Neural progenitor cell (in vitro differentiated cells): Measurements from ENCODE around the gene LRRC61. TPM values are rescaled to one million over a fixed set of nuclear protein-coding genes. Genes with fewer than 3 reads are reported as not detected.
"Not testable (repeated sequence)": the region's sequence is repeated elsewhere in the genome, so short reads cannot be mapped to it uniquely, and the experiment has no call there.

Experiments used
- DNase-seq: peaks from one replicate; pipeline ENCODE4 v3.0.0-alpha.2; 2016; ENCODE audit warnings: low spot score
- H2AFZ ChIP-seq: fragments of 200-600 bp; sonication (generic); replicated peaks from 2 replicates; pipeline ENCODE4 v1.6.1; 2016; ENCODE audit warnings: antibody characterized with exemption
- H3F3A ChIP-seq: fragments of 200-600 bp; sonication (generic); 2 replicates; pipeline ENCODE4 v1.6.1; 2016; ENCODE audit warnings: antibody characterized with exemption, low read depth
- H3K27ac ChIP-seq: fragments of 200-600 bp; sonication (generic); 2 replicates; pipeline ENCODE4 v1.5.1; 2016; ENCODE audit warnings: mild to moderate bottlenecking
- H3K27me3 ChIP-seq: fragments of 200-600 bp; sonication (generic); 2 replicates; pipeline ENCODE4 v1.6.1; 2016; ENCODE audit warnings: mild to moderate bottlenecking, moderate library complexity
- H3K36me3 ChIP-seq: fragments of 200-600 bp; sonication (generic); 2 replicates; pipeline ENCODE4 v1.5.1; 2016
- H3K4me1 ChIP-seq: fragments of 200-600 bp; sonication (generic); 2 replicates; pipeline ENCODE4 v1.6.1; 2016; ENCODE audit warnings: mixed run types
- H3K4me2 ChIP-seq: fragments of 200-600 bp; sonication (generic); 2 replicates; pipeline ENCODE4 v1.6.1; 2016
- H3K4me3 ChIP-seq: fragments of 200-600 bp; sonication (generic); 2 replicates; pipeline ENCODE4 v1.5.1; 2016
- H3K79me2 ChIP-seq: fragments of 200-600 bp; sonication (generic); 2 replicates; pipeline ENCODE4 v1.6.1; 2016; ENCODE audit warnings: low read depth
- H3K9ac ChIP-seq: fragments of 200-600 bp; sonication (generic); 2 replicates; pipeline ENCODE4 v1.6.1; 2016
- H3K9me3 ChIP-seq: fragments of 200-600 bp; sonication (generic); 2 replicates; pipeline ENCODE4 v1.5.1; 2016; ENCODE audit warnings: low read depth
- H4K20me1 ChIP-seq: fragments of 200-600 bp; sonication (generic); 2 replicates; pipeline ENCODE4 v1.6.1; 2016; ENCODE audit warnings: low read depth
- H3K27ac Mint-ChIP-seq: 3 replicates; pipeline ENCODE4 v1.8.0; 2021; ENCODE audit warnings: mixed read lengths
- H3K27me3 Mint-ChIP-seq: 2 replicates; pipeline ENCODE4 v1.8.0; 2022; ENCODE audit warnings: low read depth, mild to moderate bottlenecking, inconsistent platforms, moderate library complexity, mixed read lengths; ENCODE audit not compliant: insufficient read depth
- H3K36me3 Mint-ChIP-seq: 3 replicates; pipeline ENCODE4 v1.8.0; 2021; ENCODE audit warnings: mixed read lengths
- H3K4me1 Mint-ChIP-seq: 3 replicates; pipeline ENCODE4 v1.8.0; 2021; ENCODE audit warnings: mixed read lengths
- H3K4me3 Mint-ChIP-seq: 3 replicates; pipeline ENCODE4 v1.8.0; 2021; ENCODE audit warnings: mild to moderate bottlenecking, moderate library complexity, mixed read lengths
- H3K9me3 Mint-ChIP-seq: 3 replicates; pipeline ENCODE4 v1.8.0; 2020; ENCODE audit warnings: mixed read lengths
- CTCF ChIP-seq: fragments of 200-600 bp; sonication (generic); IDR thresholded peaks from 2 replicates; pipeline ENCODE4 v1.5.1; 2017; ENCODE audit warnings: antibody characterized with exemption, mild to moderate bottlenecking
- EZH2 ChIP-seq: fragments of 200-600 bp; sonication (generic); IDR thresholded peaks from 2 replicates; pipeline ENCODE4 v1.6.1; 2017; ENCODE audit warnings: antibody characterized with exemption, mild to moderate bottlenecking, moderate library complexity
- EZH2phosphoT487 ChIP-seq: fragments of 200-600 bp; sonication (generic); IDR thresholded peaks from 2 replicates; pipeline ENCODE4 v1.6.1; 2017; ENCODE audit warnings: antibody characterized with exemption
- total RNA-seq: library from RNA; depleted of rRNA; stranded (reverse); fragments of >200 nt; gene quantifications from 2 replicates; pipeline ENCODE4 v1.2.3, GENCODE V29; 2015; ENCODE audit warnings: low replicate concordance

The LRRC61 gene
- total RNA-seq, 1 donor from 2014 or later = 2.0 TPM

GRCh38 chr7:150384406-150385301 lies 61.5 kb downstream of the LRRC61 start:
- peaks cover 12% of the 10 kb centered on the region for H3K36me3 Mint-ChIP-seq
- no peak for TF ChIP-seq EZH2
- no peak for TF ChIP-seq CTCF
- no peak for TF ChIP-seq EZH2phosphoT487
- Histone ChIP-seq H3K4me1 (peaks cover 75% of the 10 kb centered on the region), H3K4me3 (peak overlapping the region; percentile 47), H3K36me3 (no peaks in the 10 kb centered on the region), H3K27ac (peak overlapping the region; percentile 94), H3K9me3 (no peaks in the 10 kb centered on the region), H3K9ac (no peak overlapping the region), H3K27me3 (no peaks in the 10 kb centered on the region), H3K4me2 (peak overlapping the region; percentile 89), H2AFZ (no peak overlapping the region), H4K20me1 (peaks cover 45% of the 10 kb centered on the region), H3F3A (peaks cover 50% of the 10 kb centered on the region), H3K79me2 (peaks cover 96% of the 10 kb centered on the region)
- peak; percentile 41 for DNase-seq
- H3K9me3 Mint-ChIP-seq = no peaks in the 10 kb centered on the region
- H3K27ac Mint-ChIP-seq = peak overlapping the region; percentile 99
- H3K4me3 Mint-ChIP-seq = peak overlapping the region; percentile 79
- H3K4me1 Mint-ChIP-seq = peaks cover 86% of the 10 kb centered on the region
- peaks cover 11% of the 10 kb centered on the region for H3K27me3 Mint-ChIP-seq

- TF ChIP-seq CTCF (no peak), EZH2phosphoT487 (no peak), EZH2 (no peak)
- Mint-ChIP-seq H3K27ac (peak overlapping the region; percentile 95), H3K9me3 (no peaks in the 10 kb centered on the region), H3K4me1 (peaks cover 79% of the 10 kb centered on the region), H3K36me3 (peaks cover 13% of the 10 kb centered on the region), H3K4me3 (peak overlapping the region; percentile 74), H3K27me3 (peaks cover 5% of the 10 kb centered on the region)
- no peak overlapping the region for H3K9ac ChIP-seq
- no peak overlapping the region for H2AFZ ChIP-seq
- H3K4me3 ChIP-seq = no peak overlapping the region
- H3F3A ChIP-seq = peaks cover 43% of the 10 kb centered on the region
- H3K27me3 ChIP-seq = no peaks in the 10 kb centered on the region
- peak; percentile 33 for DNase-seq
- H3K36me3 ChIP-seq = peaks cover 1% of the 10 kb centered on the region
- H3K27ac ChIP-seq = peak overlapping the region; percentile 94
- peaks cover 71% of the 10 kb centered on the region for H3K4me1 ChIP-seq
- no peaks in the 10 kb centered on the region for H3K9me3 ChIP-seq
- peaks cover 41% of the 10 kb centered on the region for H4K20me1 ChIP-seq
- peak overlapping the region; percentile 89 for H3K4me2 ChIP-seq
- H3K79me2 ChIP-seq = peaks cover 95% of the 10 kb centered on the region
Observed at GRCh38 chr7:150385302-150385723, 62.2 kb downstream of the LRRC61 start.

GRCh38 chr7:150385884-150386283 lies 62.7 kb downstream of the LRRC61 start:
- Mint-ChIP-seq H3K36me3 (peaks cover 15% of the 10 kb centered on the region), H3K4me1 (peaks cover 75% of the 10 kb centered on the region), H3K4me3 (peak overlapping the region; percentile 30), H3K27ac (peak overlapping the region; percentile 81)
- H3K9ac ChIP-seq, H3K27me3 Mint-ChIP-seq, H3K36me3 ChIP-seq, H3K4me3 ChIP-seq, H3K9me3 ChIP-seq, H3K9me3 Mint-ChIP-seq, H3K27me3 ChIP-seq, DNase-seq, H2AFZ ChIP-seq: not testable (repeated sequence)
- H3K79me2 ChIP-seq = peaks cover 95% of the 10 kb centered on the region
- H3K4me1 ChIP-seq = peaks cover 66% of the 10 kb centered on the region
- H3K4me2 ChIP-seq = peak overlapping the region; percentile 89
- H3K27ac ChIP-seq = peak overlapping the region; percentile 94
- peaks cover 39% of the 10 kb centered on the region for H4K20me1 ChIP-seq
- H3F3A ChIP-seq = peaks cover 43% of the 10 kb centered on the region

Other genes with a start within 250 kb of the LRRC61 start
- not detected in 2 replicates for gene ACTR3C, start 190 bp downstream of the LRRC61 start, total RNA-seq
- gene RARRES2, start 18.3 kb downstream of the LRRC61 start, total RNA-seq = 0.19 and 0.43 TPM in 2 replicates
- 18.0 and 58.9 TPM in 2 replicates for gene REPIN1, start 45.5 kb downstream of the LRRC61 start, total RNA-seq
- gene ZNF775, start 56.0 kb downstream of the LRRC61 start, total RNA-seq = 3.0 and 26.1 TPM in 2 replicates
- gene GIMAP8, start 127.3 kb downstream of the LRRC61 start, total RNA-seq = not detected in 2 replicates
- gene GIMAP7, start 191.5 kb downstream of the LRRC61 start, total RNA-seq = not detected in 2 replicates
- not detected in 2 replicates for gene GIMAP4, start 244.0 kb downstream of the LRRC61 start, total RNA-seq